Mammary epithelial cell (primary cell): ENCODE measurements around the gene P2RX3.

ENCODE experiments used
- CTCF ChIP-seq, 2 donors: IDR thresholded peaks in 1 of 2; conservative IDR thresholded peaks in 1 of 2; 2 replicates each; pipeline ENCODE4 v1.5.1; 2011 to 2012; ENCODE audit warnings: inconsistent platforms in 2 of 2, low read length in 2 of 2, mild to moderate bottlenecking in 2 of 2, control low read depth in 1 of 2, low read depth in 1 of 2; ENCODE audit not compliant: insufficient read depth in 1 of 2; ENCODE audit errors: extremely low read depth in 1 of 2
- EZH2 ChIP-seq: IDR thresholded peaks from 2 replicates; pipeline ENCODE4 v1.6.1; 2012; ENCODE audit warnings: low read length, inconsistent platforms, borderline replicate concordance

GRCh38 chr11:57305523-57305922 is 32.6 kb upstream of the P2RX3 start:
- TF ChIP-seq CTCF (conservative IDR thresholded peaks at IDR 0.05 in 1 of 2, IDR thresholded peaks at IDR 0.05 in 1 of 2; ENCODE audit: extremely low read depth in 1 of 2, insufficient read depth in 1 of 2, low read depth in 1 of 2, low read length in 2 of 2) (no peak), EZH2 (no peak)
